ENCODE measurements around the gene IL11RA. TPM values are rescaled to one million over a fixed set of nuclear protein-coding genes. Genes with fewer than 3 reads are reported as not detected.

IL11RA gene
- total and polyA plus RNA-seq, 10 of the 15 experiments (the other 5 are each of a cell fraction or from before 2014, with no cell fraction given), result 0.32 to 5.8 (median 2.2) TPM

DNA sequence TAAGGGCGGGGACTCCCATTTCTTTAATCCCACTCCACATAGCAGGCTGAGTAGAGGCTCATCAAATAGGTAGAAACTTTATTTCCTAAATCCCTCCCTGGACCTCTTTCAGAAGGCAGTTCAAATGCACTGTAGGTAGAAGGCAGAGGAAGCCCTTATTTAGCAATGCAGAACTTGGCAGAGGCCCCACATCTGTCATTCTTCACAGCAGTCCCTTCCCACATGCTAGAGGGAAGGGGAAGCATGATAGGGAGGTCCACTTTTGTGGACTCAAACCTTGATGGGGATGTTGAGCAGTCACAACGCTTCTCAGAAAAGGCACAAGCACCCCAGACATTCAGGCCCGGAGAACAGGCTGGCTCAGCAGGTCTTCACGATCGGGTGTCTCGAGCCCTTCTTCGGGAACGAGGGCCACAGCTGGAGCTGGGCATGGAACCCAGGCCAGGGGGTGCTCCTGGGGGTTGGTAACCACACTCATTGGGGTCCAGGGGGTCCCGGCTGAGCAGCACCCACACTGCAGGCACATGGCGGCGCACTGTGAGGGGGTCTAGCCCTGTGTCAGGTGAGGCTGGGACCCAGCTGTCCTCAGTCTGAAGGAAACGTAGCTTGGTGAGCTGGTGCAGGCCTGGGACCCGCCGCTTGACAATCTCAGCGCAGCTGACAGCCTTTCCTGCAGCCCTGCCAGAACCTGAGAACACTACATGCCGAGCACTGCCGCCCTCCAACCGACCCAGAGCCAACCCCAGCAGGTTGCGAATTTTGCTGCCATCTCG lies 41.4 kb upstream of the IL11RA start:
- ChIA-PET SMC1A (ENCODE audit: uncharacterized antibody, unreplicated experiment) (interaction anchor here (0.6 to 2.4 kb wide), 3 partner anchors 10 to 537 kb away, joined by 3 to 13 read pairs (median 4); partner anchors contain the start of gene DCTN3), RAD21 (ENCODE audit: unreplicated experiment) (interaction anchor here (0.8 to 1.2 kb wide), 2 partner anchors 24 to 36 kb away, joined by 3 to 4 read pairs; partner anchors contain the start of gene GALT), CTCF (interaction anchor here (1.0 to 5.6 kb wide), 5 partner anchors 10 to 1579 kb away, joined by 3 to 118 read pairs (median 3); partner anchors contain the start of genes DCTN3 and SIGMAR1), POLR2A (interaction anchor here (2.2 kb wide), 1 partner anchor 10 kb away, joined by 8 read pairs; the partner anchor contains the start of gene DCTN3)
- Histone ChIP-seq H2AFZ (ENCODE audit: control insufficient read depth, low read depth, low read length) (no peak overlapping the region), H3K79me2 (ENCODE audit: control insufficient read depth, insufficient read depth, low read length) (peaks cover 6% of the 10 kb centered on the region), H3K4me1 (ENCODE audit: control insufficient read depth, insufficient read depth, low read length) (peaks cover 6% of the 10 kb centered on the region; the same call in 1 of the 2 replicates), H4K20me1 (ENCODE audit: control insufficient read depth, insufficient read depth) (no peaks in the 10 kb centered on the region), H3K27ac (ENCODE audit: control insufficient read depth, insufficient read depth) (no peak overlapping the region), H3K9me3 (replicated peaks; ENCODE audit: control insufficient read depth, insufficient read depth, low read length) (no peaks in the 10 kb centered on the region; the same call in 2 of the 3 replicates), H3K27me3 (replicated peaks in 1 of 2; ENCODE audit: control insufficient read depth in 2 of 2, insufficient read depth in 2 of 2, low read length in 1 of 2) (no peaks in the 10 kb centered on the region), H3K36me3 (ENCODE audit: control insufficient read depth in 2 of 2, insufficient read depth in 2 of 2, low read length in 1 of 2) (peaks cover 0 to 2% of the 10 kb centered on the region in 2 experiments; a peak in 1 of 4 replicates), H3K4me3 (peak overlapping the region; percentile 81; the same call in 1 of the 2 replicates), H3K4me2 (ENCODE audit: control insufficient read depth, insufficient read depth) (peak overlapping the region; percentile 86), H3K9ac (ENCODE audit: control insufficient read depth, insufficient read depth, low read length) (no peak overlapping the region)
- ATAC-seq (no peak), DNase-seq (ENCODE audit: low read depth, low spot score) (no peak), FAIRE-seq (no peak)
- TF ChIP-seq POLR2AphosphoS5 (IDR thresholded peaks at IDR 0.05; ENCODE audit: low read length), result peak; percentile 36; the same call in 1 of the 2 replicates
- no peak for TF ChIP-seq NRF1 (conservative IDR thresholded peaks at IDR 0.05; ENCODE audit: low read depth, low read length)
- TF ChIP-seq SRF (IDR thresholded peaks at IDR 0.05; ENCODE audit: low read depth in 2 of 2, low read length in 2 of 2), result peak in 1 of 2 experiments; percentile 76; a peak in 2 of 4 replicates
- no TSS peak for BruUV-seq (replicated peaks)
- intact Hi-C loops (cut with micrococcal nuclease; ENCODE audit: unreplicated experiment), result no loop called here
- WGBS (ENCODE audit: insufficient coverage, insufficient replicate concordance, low lambda C conversion rate, missing lambda C conversion rate), result 97% methylated on average over 19 of the region's 20 CpGs
- in situ Hi-C loops (cut with MboI), result no loop called here
